ENCODE measurements around the gene CCDC78.

GRCh38 chr16:726188-726437 lies 130 bp downstream of the CCDC78 start:
- no peak for TF ChIP-seq SP1 (IDR thresholded peaks at IDR 0.05)
- TF ChIP-seq BHLHE40 (IDR thresholded peaks at IDR 0.05; ENCODE audit: borderline replicate concordance): no peak
- TF ChIP-seq FOXM1 (IDR thresholded peaks at IDR 0.05; ENCODE audit: borderline replicate concordance): no peak
- no peak for TF ChIP-seq LEF1 (IDR thresholded peaks at IDR 0.05; ENCODE audit: borderline replicate concordance)
- TF ChIP-seq ELF4 (IDR thresholded peaks at IDR 0.05): no peak
- no peak for TF ChIP-seq FOXA1 (IDR thresholded peaks at IDR 0.05)
- no peak for TF ChIP-seq SUZ12 (IDR thresholded peaks at IDR 0.05)
- no peak for TF ChIP-seq NFRKB (IDR thresholded peaks at IDR 0.05)

All from HEK293T (cell line).